GM18907 (cell line): ENCODE measurements around the gene UBAC2.

Source experiments
- ATAC-seq: cut with Tn5 transposase; IDR thresholded peaks from one replicate; pipeline ENCODE4 v1.9.1; 2021; ENCODE audit warnings: mild to moderate bottlenecking, moderate library complexity; ENCODE audit not compliant: unreplicated experiment

UBAC2 gene

GRCh38 chr13:99289674-99290337 is 89.2 kb downstream of the UBAC2 start:
- no peak for ATAC-seq

- no peak for ATAC-seq
These were observed 90.2 kb downstream of the UBAC2 start for GRCh38 chr13:99290894-99291293.

DNA sequence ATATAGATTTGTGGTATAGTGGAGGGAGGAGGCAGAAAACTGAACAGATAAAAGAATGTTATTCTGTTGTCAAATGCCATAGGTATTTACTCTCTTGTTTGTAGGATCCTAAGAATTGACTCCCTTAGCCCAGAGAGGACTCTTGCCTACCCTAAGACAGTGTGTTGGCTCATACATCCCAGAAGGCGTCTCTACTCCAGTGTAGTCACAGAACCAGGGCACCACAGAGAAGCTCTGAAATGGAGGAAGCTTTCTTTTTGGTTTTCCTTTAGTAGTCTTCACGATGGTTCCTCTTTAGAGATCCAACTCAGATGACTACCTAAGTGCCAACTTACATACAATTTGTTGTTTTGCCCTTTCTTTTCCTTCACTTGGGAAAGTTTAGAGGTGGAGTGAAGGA is 92.5 kb downstream of the UBAC2 start:
- no peak for ATAC-seq

- ATAC-seq, result no peak
These were observed 93.5 kb downstream of the UBAC2 start for GRCh38 chr13:99294198-99294597.

DNA sequence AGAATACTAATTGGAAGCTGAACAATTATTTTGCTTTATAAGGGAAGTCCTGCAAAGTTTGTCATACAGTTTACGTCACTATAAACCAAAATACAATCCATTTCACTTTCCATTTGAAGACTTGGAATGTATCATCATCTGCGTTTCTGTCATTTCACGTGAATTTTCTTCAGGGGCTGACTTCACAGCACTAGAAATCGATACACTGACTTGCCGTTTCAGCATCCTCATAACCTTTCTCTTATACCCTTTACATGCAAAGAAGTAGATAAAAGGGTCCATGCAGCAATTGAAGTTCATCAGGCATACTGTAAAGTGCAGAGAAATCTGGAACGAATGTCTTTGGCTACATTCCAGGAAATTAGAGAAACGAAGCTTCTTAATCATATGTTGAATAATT is 94.3 kb downstream of the UBAC2 start:
- no peak for ATAC-seq

GRCh38 chr13:99295488-99296252 is 95.0 kb downstream of the UBAC2 start:
- no peak for ATAC-seq

DNA sequence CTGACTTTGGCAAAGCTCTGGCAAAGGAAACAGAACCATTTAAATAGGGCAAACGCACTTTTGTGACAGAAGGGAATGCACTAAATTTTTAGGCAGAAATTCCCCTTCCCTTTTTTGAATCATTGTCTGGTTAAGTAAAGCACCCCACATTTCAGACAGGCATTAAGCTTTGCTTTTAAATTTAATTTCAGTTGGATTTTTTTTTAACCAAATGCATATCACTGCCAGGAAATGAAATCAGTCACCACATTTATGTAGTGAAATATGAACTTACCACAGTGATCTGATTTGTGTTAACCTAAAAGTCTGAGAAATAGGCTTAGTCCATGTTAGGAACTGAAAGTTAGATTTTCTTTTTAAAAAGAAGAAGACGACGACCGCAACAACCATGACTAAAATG is 95.7 kb downstream of the UBAC2 start:
- ATAC-seq, result peak; percentile 61

DNA sequence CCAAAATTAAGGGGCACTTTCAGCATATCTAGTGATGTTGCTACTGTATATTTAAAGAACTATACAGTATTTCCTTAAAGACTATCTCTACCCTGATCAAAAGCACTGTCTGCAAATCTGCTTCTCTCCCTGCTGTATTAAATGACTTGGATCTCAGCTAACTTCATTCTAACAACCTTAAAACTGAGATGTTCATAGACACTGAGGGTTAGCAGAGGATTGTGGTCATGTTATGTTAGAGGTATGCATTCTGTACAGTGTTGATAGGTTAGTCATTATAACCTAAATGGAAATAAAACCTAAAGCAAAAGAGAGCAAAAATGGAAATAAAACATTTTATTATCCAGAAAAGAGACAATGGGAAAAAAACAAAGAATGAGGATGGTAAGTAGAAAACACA is 96.7 kb downstream of the UBAC2 start:
- ATAC-seq, result no peak

DNA sequence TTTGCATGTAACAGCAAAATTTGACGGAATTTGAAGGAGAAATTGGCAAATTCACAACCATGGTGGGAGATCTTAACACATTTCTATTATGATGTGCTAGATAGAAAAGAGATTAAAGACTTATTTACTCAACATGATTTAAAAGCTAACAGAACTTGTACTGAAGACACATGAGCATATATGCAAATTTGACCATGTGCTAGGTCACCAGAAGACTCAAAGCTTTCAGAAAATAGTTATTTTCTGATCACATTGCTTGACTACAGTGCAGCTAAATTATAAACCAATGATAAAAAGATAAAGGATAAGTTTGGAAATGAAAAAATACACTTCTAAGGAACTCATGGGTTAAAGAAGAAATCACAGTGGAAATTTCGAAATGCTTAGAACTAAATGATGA is 97.4 kb downstream of the UBAC2 start:
- ATAC-seq, result no peak

DNA sequence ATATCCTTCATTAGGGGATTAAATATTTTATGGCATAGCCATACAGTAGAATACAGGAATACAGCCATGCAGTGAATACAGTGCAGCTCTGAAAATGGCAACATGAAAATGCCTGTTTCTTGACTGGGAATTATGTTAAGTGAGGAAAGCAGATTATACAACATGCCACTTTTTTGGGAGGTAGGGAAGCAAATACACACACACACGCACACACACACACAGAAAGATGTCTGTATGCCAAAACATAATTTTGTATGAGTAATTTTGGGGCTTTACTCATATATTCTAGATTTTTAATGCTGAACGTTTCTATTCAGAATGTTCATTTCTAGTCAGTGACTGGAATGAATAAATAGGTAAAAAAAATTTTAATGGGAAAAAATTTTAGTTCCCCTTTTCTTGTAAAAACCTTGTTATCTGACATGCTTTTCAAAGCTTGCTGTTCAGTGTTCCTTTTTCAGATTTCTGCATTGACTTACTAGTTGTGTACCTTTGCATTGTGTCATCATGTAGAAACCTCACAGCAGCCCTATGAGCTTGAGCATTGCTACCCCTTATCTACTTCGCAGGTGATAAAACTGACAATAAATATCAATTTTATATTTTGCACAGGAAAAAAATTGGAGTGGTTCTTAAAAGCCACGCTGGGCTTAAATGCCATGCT is 98.7 kb downstream of the UBAC2 start:
- ATAC-seq, result no peak

- no peak for ATAC-seq
These were observed 99.3 kb downstream of the UBAC2 start for GRCh38 chr13:99299920-99300341.

GRCh38 chr13:99301056-99301838 is 100.6 kb downstream of the UBAC2 start:
- ATAC-seq, result no peak

DNA sequence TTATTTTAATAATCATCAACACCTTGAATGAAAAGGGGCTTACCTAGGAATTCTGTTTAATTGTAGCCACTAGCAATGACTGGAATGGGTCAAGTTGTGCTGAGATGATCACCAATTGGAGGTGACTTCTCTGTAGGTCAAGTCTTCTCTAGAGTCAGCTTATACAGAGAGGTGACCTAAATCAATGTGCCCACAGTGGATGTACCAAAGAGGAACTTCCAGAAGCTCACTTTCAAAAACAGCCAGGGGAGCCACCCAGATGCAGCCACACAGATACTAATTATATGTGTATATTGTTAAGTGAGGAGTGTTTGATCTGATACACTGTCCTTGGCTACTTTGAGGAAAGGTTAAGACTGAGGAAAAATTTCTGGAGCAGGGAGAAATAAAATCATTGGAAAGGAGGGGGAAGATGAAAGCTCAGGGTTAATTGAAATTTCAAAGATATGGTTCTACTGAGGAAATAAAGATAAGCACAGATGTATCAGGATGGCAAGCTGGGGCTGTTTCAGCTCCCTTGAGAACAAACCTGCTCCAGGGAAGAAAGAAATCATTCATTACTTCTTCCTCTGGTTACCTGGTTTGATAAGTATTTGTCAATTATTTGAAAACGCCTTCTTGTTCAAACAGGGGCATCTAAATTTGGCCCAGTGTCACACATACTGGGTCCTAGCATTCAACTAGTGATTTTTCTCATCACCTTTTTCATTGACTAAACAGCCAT is 101.4 kb downstream of the UBAC2 start:
- ATAC-seq, result no peak

DNA sequence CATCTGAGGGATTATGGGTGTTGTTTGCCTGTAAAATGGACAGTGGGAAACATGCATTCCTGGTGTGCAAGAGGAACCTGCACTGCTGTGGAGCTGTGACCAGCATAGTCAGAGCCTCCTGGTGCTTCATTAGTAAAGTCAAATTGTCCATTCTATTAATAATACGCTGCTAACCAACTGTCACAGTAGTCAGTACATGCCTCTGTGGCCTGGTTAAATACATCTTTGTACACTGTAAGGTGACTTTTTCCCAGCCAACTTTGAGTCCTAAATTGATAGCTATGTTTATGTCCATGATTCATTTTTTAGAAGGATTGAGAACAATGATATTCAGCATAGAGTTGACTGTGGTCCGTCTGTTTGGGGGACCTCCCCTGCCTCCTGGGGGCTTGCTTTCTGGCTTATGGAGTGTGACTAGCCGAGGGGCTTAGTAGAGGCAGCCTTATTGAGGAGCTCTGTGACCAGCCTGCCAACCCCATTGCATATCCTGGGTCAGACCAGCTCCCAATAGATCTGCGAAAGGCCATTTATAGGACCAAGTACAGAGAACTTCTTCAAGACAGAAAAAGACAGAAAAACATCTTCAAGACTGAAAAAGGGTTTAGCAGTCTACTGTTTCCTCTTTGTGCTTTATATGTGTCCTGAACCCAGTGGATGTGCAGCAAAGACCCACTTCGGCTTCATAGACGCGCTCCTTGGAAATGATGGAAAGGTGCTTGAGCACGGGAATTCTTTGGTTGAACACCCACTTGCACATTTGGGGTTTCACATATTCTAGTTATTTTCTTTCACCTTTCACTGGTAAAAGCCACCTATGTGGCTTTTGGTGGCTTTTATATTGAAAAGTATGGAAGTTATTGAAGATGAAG is 102.2 kb downstream of the UBAC2 start:
- no peak for ATAC-seq

- no peak for ATAC-seq
These were observed 103.3 kb downstream of the UBAC2 start for GRCh38 chr13:99303863-99304521.

- ATAC-seq, result no peak
These were observed 103.9 kb downstream of the UBAC2 start for GRCh38 chr13:99304541-99304940.

GRCh38 chr13:99305158-99305557 is 104.5 kb downstream of the UBAC2 start:
- no peak for ATAC-seq

- no peak for ATAC-seq
These were observed 104.9 kb downstream of the UBAC2 start for GRCh38 chr13:99305566-99305965.

GRCh38 chr13:99307247-99307646 is 106.6 kb downstream of the UBAC2 start, which contains the start of gene GPR183:
TSS of gene GPR183 (minus strand) at chr13:99307399. CDS start at chr13:99296145, 11,254 bp downstream.
- ATAC-seq, result peak; percentile 75
